ENCODE data around the gene DBN1. TPM values are rescaled to one million over a fixed set of nuclear protein-coding genes. Genes with fewer than 3 reads are reported as not detected.

Gene DBN1
- total RNA-seq, 4 donors from 2014 or later = 10.1 to 201 (median 17.4) TPM

- TF ChIP-seq POLR2AphosphoS5 (IDR thresholded peaks at IDR 0.05) (no peak), CTCF (IDR thresholded peaks at IDR 0.05) (no peak), EP300 (IDR thresholded peaks at IDR 0.05; ENCODE audit: low read depth) (no peak), POLR2A (IDR thresholded peaks at IDR 0.05) (no peak)
- Histone ChIP-seq H3K4me3 (no peak overlapping the region), H3K27ac (no peak overlapping the region), H3K27me3 (no peaks in the 10 kb centered on the region), H3K9me3 (no peaks in the 10 kb centered on the region), H3K4me1 (peaks cover 0 to 8% (median 4%) of the 10 kb centered on the region in 4 donors), H3K36me3 (no peaks in the 10 kb centered on the region)
- no peak for DNase-seq
- intact Hi-C loops (cut with DNase I; ENCODE audit: low total_unique reads) = no loop called here
- 87% methylated on average over 34 of the region's 47 CpGs; no CpG with 5 or more reads in 1 of the 2 donors for WGBS, 2 donors (ENCODE audit: low coverage in 1 of 2)
- in situ Hi-C loops (cut with MboI; ENCODE audit: low pct_ligation_motif_present in 1 of 4, low pct_unique_long_range_greater_than_20kb in 1 of 4, low sequenced_read_pairs in 3 of 4) = loop anchor here in 2 of 4 donors (10.0 to 25.0 kb wide), 2 partner anchors 110 to 117 kb away; partner anchors contain the start of gene SLC34A1 (in 1 of the 2)
These were observed 30.9 kb upstream of the DBN1 start for GRCh38 chr5:177504086-177505056.

- no peak for TF ChIP-seq POLR2A (IDR thresholded peaks at IDR 0.05)
- TF ChIP-seq CTCF (IDR thresholded peaks at IDR 0.05) = no peak
- no peak for TF ChIP-seq POLR2AphosphoS5 (IDR thresholded peaks at IDR 0.05)
- no peak for TF ChIP-seq EP300 (IDR thresholded peaks at IDR 0.05; ENCODE audit: low read depth)
- peaks cover 0 to 10% (median 4%) of the 10 kb centered on the region in 4 donors for H3K4me1 ChIP-seq
- 86% methylated on average over 20 of the region's 24 CpGs; no CpG with 5 or more reads in 1 of the 2 donors for WGBS, 2 donors (ENCODE audit: low coverage in 1 of 2)
- in situ Hi-C loops (cut with MboI; ENCODE audit: low pct_ligation_motif_present in 1 of 4, low pct_unique_long_range_greater_than_20kb in 1 of 4, low sequenced_read_pairs in 3 of 4) (loop anchor here in 2 of 4 donors (10.0 to 25.0 kb wide), 2 partner anchors 109 to 116 kb away; partner anchors contain the start of gene SLC34A1 (in 1 of the 2)), intact Hi-C loops (cut with DNase I; ENCODE audit: low total_unique reads) (no loop called here)
- no peak overlapping the region for H3K27ac ChIP-seq
- H3K9me3 ChIP-seq = no peaks in the 10 kb centered on the region
- peaks cover 4% of the 10 kb centered on the region for H3K27me3 ChIP-seq
- no peaks in the 10 kb centered on the region for H3K36me3 ChIP-seq
- DNase-seq = no peak
- H3K4me3 ChIP-seq = no peak overlapping the region
These were observed 30.1 kb upstream of the DBN1 start for GRCh38 chr5:177503351-177504085.

GRCh38 chr5:177502886-177503285, 29.5 kb upstream of the DBN1 start:
- intact Hi-C loops (cut with DNase I; ENCODE audit: low total_unique reads) = no loop called here
- H3K27ac ChIP-seq = no peak overlapping the region
- TF ChIP-seq EP300 (IDR thresholded peaks at IDR 0.05; ENCODE audit: low read depth) (no peak), CTCF (IDR thresholded peaks at IDR 0.05) (no peak), POLR2A (IDR thresholded peaks at IDR 0.05) (no peak), POLR2AphosphoS5 (IDR thresholded peaks at IDR 0.05) (no peak)

More at GRCh38 chr5:177502886-177503285, 29.5 kb upstream of the DBN1 start:
- Histone ChIP-seq H3K4me1 (peaks cover 4 to 16% (median 9%) of the 10 kb centered on the region in 4 donors), H3K36me3 (no peaks in the 10 kb centered on the region), H3K9me3 (no peaks in the 10 kb centered on the region), H3K27me3 (peaks cover 10% of the 10 kb centered on the region), H3K4me3 (no peak overlapping the region)
- in situ Hi-C loops (cut with MboI; ENCODE audit: low pct_ligation_motif_present in 1 of 4, low pct_unique_long_range_greater_than_20kb in 1 of 4, low sequenced_read_pairs in 3 of 4) = loop anchor here in 2 of 4 donors (10.0 to 25.0 kb wide), 2 partner anchors 108 to 116 kb away; partner anchors contain the start of gene SLC34A1 (in 1 of the 2)
- DNase-seq = no peak
- 79 to 85% methylated on average over 5 to 16 of the region's 16 CpGs for WGBS, 2 donors (ENCODE audit: low coverage in 1 of 2)

All from transverse colon (tissue), 4 donors.